Esophagus squamous epithelium (tissue), 5 donors: ENCODE results near the gene FNIP1. TPM values are rescaled to one million over a fixed set of nuclear protein-coding genes. Genes with fewer than 3 reads are reported as not detected.
"Not testable (repeated sequence)": the region's sequence is repeated elsewhere in the genome, so short reads cannot be mapped to it uniquely, and the experiment has no call there.

Source experiments
- DNase-seq: peaks from one replicate; lab custom pipeline; 2025; lab: John Stamatoyannopoulos, UW
- H3K27ac ChIP-seq, 4 donors: fragments of 200-600 bp; sonication (generic); one replicate each; pipeline ENCODE4 v1.5.1; 2016 to 2019; ENCODE audit warnings: mild to moderate bottlenecking in 1 of 4
- H3K27me3 ChIP-seq, 4 donors: fragments of 200-600 bp; sonication (generic); 1 replicate in 3 of 4; 2 replicates in 1 of 4; pipeline versions ENCODE4 v1.5.1 to v1.6.0; 2017 to 2021; ENCODE audit warnings: antibody characterized with exemption in 1 of 4
- H3K36me3 ChIP-seq, 3 donors: fragments of 200-600 bp; sonication (generic); one replicate each; pipeline ENCODE4 v1.5.1; 2016 to 2019
- H3K4me1 ChIP-seq, 3 donors: fragments of 200-600 bp; sonication (generic); one replicate each; pipeline ENCODE4 v1.5.1; 2017 to 2019
- H3K4me3 ChIP-seq, 4 donors: fragments of 200-600 bp; sonication (generic); 1 replicate in 3 of 4; 2 replicates in 1 of 4; pipeline ENCODE4 v1.5.1; 2016 to 2019; ENCODE audit warnings: mild to moderate bottlenecking in 2 of 4, moderate library complexity in 1 of 4
- H3K9me3 ChIP-seq, 3 donors: fragments of 200-600 bp; sonication (generic); one replicate each; pipeline ENCODE4 v1.5.1; 2016 to 2019
- CTCF ChIP-seq, 6 experiments: fragments of 450-650 bp in 4 of 6; fragments of 200-600 bp in 2 of 6; sonication (generic) in 2 of 6; IDR thresholded peaks; one replicate each; pipeline ENCODE4 v1.5.1; 2016 to 2019; ENCODE audit warnings: antibody characterized with exemption in 6 of 6, mild to moderate bottlenecking in 4 of 6, moderate library complexity in 4 of 6
- POLR2A ChIP-seq, 4 donors: fragments of 450-650 bp; IDR thresholded peaks; one replicate each; pipeline ENCODE4 v1.6.1; 2017; ENCODE audit warnings: antibody characterized with exemption in 4 of 4, mild to moderate bottlenecking in 4 of 4, moderate library complexity in 3 of 4
- WGBS, 2 donors: methylation state at CpG; one replicate each; pipeline ENCODE4 v1.1.5; 2018; 5-methylcytosine and 5-hydroxymethylcytosine counted together
- intact Hi-C: fragments of 100-400 bp; cut with DNase I; formaldehyde crosslinking; loops from one replicate; pipeline ENCODE4 v1.15.0; 2022
- total RNA-seq, 4 donors: library from RNA; depleted of rRNA; stranded (reverse); fragments of >200 nt; gene quantifications; one replicate each; pipeline ENCODE4 v1.1.0, GENCODE V29; 2016
- donor health status: DM: yes; HTN: yes; CAD: no.

Gene FNIP1
- total RNA-seq, 4 donors from 2014 or later = 7.6 to 41.6 (median 20.7) TPM

- Histone ChIP-seq H3K4me3 (no peak overlapping the region), H3K36me3 (peaks cover 0 to 47% (median 3%) of the 10 kb centered on the region in 3 donors), H3K27me3 (no peaks in the 10 kb centered on the region), H3K27ac (no peak overlapping the region), H3K9me3 (no peaks in the 10 kb centered on the region), H3K4me1 (peaks cover 0 to 3% (median 0%) of the 10 kb centered on the region in 3 donors)
- 92 to 97% methylated on average over 5 of the region's 5 CpGs for WGBS, 2 donors
- no peak for DNase-seq
- intact Hi-C loops = no loop called here
- no peak for TF ChIP-seq POLR2A (IDR thresholded peaks at IDR 0.05)
- no peak for TF ChIP-seq CTCF (IDR thresholded peaks at IDR 0.05)
Observed at GRCh38 chr5:131682175-131682574, 114.6 kb downstream of the FNIP1 start.

- H3K9me3 ChIP-seq = no peaks in the 10 kb centered on the region
- DNase-seq = no peak
- no peak overlapping the region for H3K4me3 ChIP-seq
- H3K4me1 ChIP-seq = peaks cover 0 to 3% (median 0%) of the 10 kb centered on the region in 3 donors
- H3K27me3 ChIP-seq = no peaks in the 10 kb centered on the region
- H3K36me3 ChIP-seq = peaks cover 0 to 63% (median 15%) of the 10 kb centered on the region in 3 donors
- TF ChIP-seq POLR2A (IDR thresholded peaks at IDR 0.05) = no peak
- no peak for TF ChIP-seq CTCF (IDR thresholded peaks at IDR 0.05)
- WGBS, 2 donors = 37 to 41% methylated on average over 1 of the region's 1 CpG
- no peak overlapping the region for H3K27ac ChIP-seq
- intact Hi-C loops = no loop called here
Observed at GRCh38 chr5:131679911-131680310, 116.9 kb downstream of the FNIP1 start.

- H3K4me3 ChIP-seq, DNase-seq, H3K9me3 ChIP-seq, intact Hi-C loops, H3K27ac ChIP-seq, H3K27me3 ChIP-seq: not testable (repeated sequence)
- Histone ChIP-seq H3K4me1 (peaks cover 0 to 11% (median 4%) of the 10 kb centered on the region in 3 donors), H3K36me3 (peaks cover 0 to 78% (median 15%) of the 10 kb centered on the region in 3 donors)
- WGBS, 2 donors = 96 to 98% methylated on average over 10 of the region's 10 CpGs
Observed at GRCh38 chr5:131678273-131678672, 118.5 kb downstream of the FNIP1 start.

- no peak overlapping the region for H3K4me3 ChIP-seq
- H3K27me3 ChIP-seq = no peaks in the 10 kb centered on the region
- no peak for DNase-seq
- no peaks in the 10 kb centered on the region for H3K9me3 ChIP-seq
- H3K4me1 ChIP-seq = peaks cover 0 to 21% (median 9%) of the 10 kb centered on the region in 3 donors
- WGBS, 2 donors = 67 to 75% methylated on average over 3 of the region's 3 CpGs
- intact Hi-C loops = no loop called here
- H3K27ac ChIP-seq = no peak overlapping the region
- TF ChIP-seq CTCF (IDR thresholded peaks at IDR 0.05) (no peak), POLR2A (IDR thresholded peaks at IDR 0.05) (no peak)
- H3K36me3 ChIP-seq = peaks cover 0 to 75% (median 15%) of the 10 kb centered on the region in 3 donors
Observed at GRCh38 chr5:131677115-131677514, 119.7 kb downstream of the FNIP1 start.

GRCh38 chr5:131672776-131673175 lies 124.0 kb downstream of the FNIP1 start:
- no peak for DNase-seq
- no peaks in the 10 kb centered on the region for H3K27me3 ChIP-seq
- TF ChIP-seq CTCF (IDR thresholded peaks at IDR 0.05) (no peak), POLR2A (IDR thresholded peaks at IDR 0.05) (no peak)
- peaks cover 8 to 90% (median 15%) of the 10 kb centered on the region in 3 donors for H3K36me3 ChIP-seq
- peaks cover 0 to 29% (median 6%) of the 10 kb centered on the region in 3 donors for H3K4me1 ChIP-seq
- no peaks in the 10 kb centered on the region for H3K9me3 ChIP-seq
- H3K27ac ChIP-seq = peak overlapping the region; percentile 57 to 77 (median 68)
- WGBS, 2 donors = 51 to 84% methylated on average over 6 of the region's 6 CpGs
- intact Hi-C loops = no loop called here
- H3K4me3 ChIP-seq = peak overlapping the region in 1 of 4 donors; percentile 5
